GM18909 (cell line): ENCODE data around the gene RIOK3.
"Not testable (repeated sequence)": the region's sequence is repeated elsewhere in the genome, so short reads cannot be mapped to it uniquely, and the experiment has no call there.

ENCODE experiments used
- ATAC-seq: cut with Tn5 transposase; IDR thresholded peaks from one replicate; pipeline ENCODE4 v1.9.1; 2021; ENCODE audit warnings: mild to moderate bottlenecking; ENCODE audit not compliant: unreplicated experiment, poor library complexity

RIOK3 gene

GRCh38 chr18:23493654-23494053, 40.6 kb downstream of the RIOK3 start:
- ATAC-seq, result no peak

DNA sequence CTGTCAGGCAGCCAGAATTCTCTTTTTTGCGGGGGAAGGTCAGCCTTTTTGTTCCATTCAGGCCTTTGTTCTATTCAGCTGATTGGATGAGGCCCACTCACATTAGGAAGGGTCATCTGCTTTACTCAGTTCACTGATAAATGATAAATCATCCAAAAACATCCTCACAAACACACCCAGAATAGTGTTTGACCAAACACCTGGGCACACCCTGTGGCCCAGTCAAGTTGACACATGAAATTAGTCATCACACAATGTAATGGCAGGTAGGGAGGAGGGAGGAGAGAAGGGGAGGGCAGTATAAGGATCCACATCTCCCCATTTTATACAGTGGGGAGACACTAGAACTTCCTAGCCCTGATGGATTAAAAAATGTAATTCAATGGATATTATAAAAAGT, 41.9 kb downstream of the RIOK3 start:
- ATAC-seq, result no peak

DNA sequence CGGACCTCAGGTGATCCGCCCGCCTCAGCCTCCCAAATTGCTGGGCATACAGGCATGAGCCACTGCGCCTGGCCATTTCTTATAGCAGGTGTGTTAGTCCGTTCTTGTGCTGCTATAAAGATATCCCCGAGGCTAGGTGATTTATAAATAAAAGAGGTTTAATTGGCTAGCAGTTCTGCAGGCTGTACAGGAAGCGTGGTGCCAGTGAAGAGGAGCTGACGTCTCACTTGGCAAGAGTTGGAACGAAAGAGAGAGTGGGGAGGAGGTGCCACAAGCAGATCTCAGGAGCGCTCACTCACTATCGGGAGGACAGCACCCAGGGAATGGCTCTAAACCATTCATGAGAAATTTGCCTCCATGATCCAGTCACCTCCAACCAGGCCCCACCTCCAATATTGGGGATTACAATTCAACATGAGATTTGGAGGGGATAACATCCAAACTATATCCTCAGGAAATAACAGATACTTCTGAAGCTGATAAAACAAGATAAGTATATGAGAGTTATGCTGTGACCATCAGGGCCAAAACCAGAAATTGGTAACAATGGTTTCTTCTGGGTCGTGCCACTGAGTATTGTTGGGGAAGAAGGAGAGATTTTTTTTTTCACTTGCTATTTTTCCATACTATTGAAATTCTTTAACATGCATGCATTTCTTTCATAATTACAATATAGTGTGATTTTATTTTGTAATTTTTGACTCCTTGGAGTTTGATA, 42.8 kb downstream of the RIOK3 start:
- no peak for ATAC-seq

- no peak for ATAC-seq
Observed at GRCh38 chr18:23498117-23498516, 45.0 kb downstream of the RIOK3 start.

DNA sequence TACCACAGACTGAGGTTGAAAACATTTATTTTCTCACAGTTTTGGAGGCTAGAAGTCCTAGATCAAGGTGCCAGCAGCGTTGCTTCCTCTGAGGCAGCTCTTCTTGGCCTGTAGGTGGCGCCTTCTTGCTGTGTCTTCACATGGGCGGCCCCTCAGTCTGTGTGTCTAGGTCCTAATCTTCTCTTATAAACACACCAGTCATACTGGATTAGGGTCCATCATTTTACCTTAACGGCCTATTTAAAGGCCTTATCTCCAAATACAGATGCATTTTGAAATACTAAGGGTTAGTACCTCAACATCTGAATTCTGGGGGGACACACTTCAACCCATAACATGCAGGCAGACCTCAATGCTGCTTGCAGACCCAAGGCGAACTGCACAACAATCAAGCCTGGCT, 45.8 kb downstream of the RIOK3 start:
- ATAC-seq, result no peak

GRCh38 chr18:23499291-23499781, 46.2 kb downstream of the RIOK3 start:
- no peak for ATAC-seq

DNA sequence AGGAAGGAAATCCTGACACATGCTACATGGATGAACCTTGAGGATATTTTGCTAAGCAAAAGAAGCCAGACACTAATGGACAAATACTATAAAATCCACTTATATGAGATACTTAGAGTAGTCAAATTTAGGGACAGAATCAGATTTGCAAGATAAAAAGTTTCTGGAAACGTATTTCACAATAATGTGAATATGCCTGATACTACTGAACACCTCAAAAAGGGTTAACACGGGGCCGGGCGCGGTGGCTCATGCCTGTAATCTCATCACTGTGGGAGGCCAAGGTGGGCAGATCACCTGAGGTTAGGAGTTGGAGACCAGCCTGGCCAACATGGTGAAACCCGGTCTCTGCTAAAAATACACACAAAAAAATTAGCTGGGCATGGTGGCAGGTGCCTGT, 48.5 kb downstream of the RIOK3 start:
- ATAC-seq, result no peak

DNA sequence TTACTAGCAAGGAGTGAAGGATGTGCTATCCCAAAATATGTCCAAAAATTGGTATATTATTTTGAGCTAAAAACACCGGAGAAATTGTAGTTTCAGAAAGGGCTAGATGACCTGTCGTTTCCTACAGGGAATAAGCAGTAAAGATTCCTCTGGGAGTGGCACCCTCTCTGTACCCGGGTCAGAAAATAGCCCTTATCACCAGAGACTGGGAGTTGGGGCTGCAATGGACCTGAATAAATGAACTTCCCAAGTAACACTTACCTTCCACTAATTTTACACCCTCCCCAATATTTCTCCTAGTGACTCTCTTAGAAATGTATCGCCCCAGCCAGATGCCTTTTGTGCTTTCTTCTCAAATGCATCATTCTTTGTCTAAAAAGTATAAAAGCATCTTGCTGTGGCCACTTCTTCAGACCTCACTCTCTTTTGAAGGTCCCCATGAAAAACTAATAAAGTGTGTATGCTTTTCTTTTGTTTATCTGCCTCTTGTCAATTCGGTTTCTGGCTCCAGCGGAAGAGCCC, 49.5 kb downstream of the RIOK3 start:
- no peak for ATAC-seq

- peak; percentile 81 for ATAC-seq
Observed at GRCh38 chr18:23503038-23503962, 50.2 kb downstream of the RIOK3 start, which contains the start of gene RMC1. RMC1 (plus strand) TSS chr18:23503511; CDS start chr18:23503619, 108 bp downstream.

DNA sequence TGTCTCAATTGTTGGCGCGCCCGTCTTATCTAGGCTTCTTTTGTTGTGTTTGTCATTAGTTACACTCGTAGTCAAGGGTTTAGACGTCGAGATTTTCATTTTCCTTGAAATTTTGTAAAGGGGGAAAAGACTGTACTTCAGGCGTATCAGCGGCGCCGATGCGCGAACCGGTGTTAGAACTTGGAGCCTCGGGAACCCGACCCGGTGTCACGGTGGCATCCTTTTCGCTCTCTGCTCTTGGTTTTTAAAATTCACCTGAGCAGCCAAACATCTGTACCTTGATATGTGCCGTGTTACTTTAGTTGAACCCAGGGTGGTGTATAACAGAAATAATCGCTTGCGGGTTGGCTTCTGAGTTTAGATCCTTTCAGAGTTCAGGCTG, 50.9 kb downstream of the RIOK3 start:
- no peak for ATAC-seq

- ATAC-seq, result peak; percentile 68
Observed at GRCh38 chr18:23504720-23505119, 51.6 kb downstream of the RIOK3 start.

- ATAC-seq, result no peak
Observed at GRCh38 chr18:23506393-23506792, 53.3 kb downstream of the RIOK3 start.

DNA sequence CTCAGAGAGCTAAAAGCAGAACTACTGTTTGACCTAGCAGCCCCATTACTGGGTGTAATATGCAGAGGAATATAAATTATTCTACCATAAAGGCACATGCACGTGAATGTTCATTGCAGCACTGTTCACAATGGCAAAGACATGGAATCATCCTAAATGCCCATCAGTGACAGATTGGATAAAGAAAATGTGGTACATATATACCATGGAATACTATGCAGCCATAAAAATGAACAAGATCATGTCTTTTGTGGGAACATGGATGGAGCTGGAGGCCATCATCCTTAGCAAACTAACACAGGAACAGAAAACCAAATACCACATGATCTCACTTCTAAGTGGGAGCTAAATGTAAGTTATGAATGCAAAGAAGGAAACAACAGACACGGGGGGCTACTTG, 57.8 kb downstream of the RIOK3 start:
- not testable (repeated sequence) for ATAC-seq

- not testable (repeated sequence) for ATAC-seq
Observed at GRCh38 chr18:23512216-23512615, 59.1 kb downstream of the RIOK3 start.

- ATAC-seq, result no peak
Observed at GRCh38 chr18:23512641-23513040, 59.6 kb downstream of the RIOK3 start.

- peak; percentile 82 for ATAC-seq
Observed at GRCh38 chr18:23515911-23516546, 62.9 kb downstream of the RIOK3 start.

DNA sequence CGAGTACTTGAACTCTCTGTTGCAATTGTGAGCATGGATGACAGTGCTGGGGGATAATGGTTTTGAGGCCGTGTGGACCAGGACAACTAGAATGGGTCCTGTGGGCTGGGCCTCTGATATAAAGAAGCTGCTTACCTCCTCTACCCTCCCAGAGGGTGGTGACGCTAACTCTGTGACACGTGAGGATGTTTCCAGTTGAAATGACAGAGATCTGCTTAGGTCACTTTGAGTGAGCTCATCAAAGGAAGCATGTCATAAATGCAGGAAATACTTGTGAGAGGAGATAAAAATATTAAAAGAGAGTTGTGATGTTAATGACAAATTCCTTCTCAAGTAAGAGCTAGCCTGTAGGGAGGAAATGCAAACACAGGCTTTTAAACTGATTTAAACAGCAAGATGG, 66.6 kb downstream of the RIOK3 start:
- no peak for ATAC-seq

- no peak for ATAC-seq
Observed at GRCh38 chr18:23521271-23521670, 68.2 kb downstream of the RIOK3 start.

DNA sequence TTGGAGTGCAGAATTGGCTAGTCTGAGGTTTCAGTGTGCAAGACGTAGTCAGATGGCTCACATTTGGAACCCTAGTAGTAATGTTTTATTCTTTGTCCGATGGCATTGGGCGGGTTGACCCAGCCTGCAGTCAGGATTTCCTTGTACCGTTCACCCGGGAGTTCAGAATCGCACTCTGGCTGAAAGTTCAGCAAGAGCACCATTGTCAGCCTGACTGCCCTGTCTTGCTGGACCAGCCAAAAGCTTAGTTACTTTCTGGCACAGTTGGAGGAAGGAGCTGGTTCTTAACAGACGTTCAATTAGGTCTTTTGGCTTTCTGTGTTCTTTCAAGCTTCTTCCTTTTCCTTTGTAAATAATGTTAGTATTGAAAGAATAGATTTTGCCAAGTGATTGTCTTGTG, 68.8 kb downstream of the RIOK3 start:
- no peak for ATAC-seq

- ATAC-seq, result no peak
Observed at GRCh38 chr18:23523429-23524212, 70.5 kb downstream of the RIOK3 start.
